ENCODE data around the gene SP7. TPM values are rescaled to one million over a fixed set of nuclear protein-coding genes. Genes with fewer than 3 reads are reported as not detected.

Gene SP7
- total and polyA plus RNA-seq, 9 of the 15 experiments (the other 6 are each of a cell fraction or from before 2014, with no cell fraction given): 0.04 TPM; not detected in 8

DNA sequence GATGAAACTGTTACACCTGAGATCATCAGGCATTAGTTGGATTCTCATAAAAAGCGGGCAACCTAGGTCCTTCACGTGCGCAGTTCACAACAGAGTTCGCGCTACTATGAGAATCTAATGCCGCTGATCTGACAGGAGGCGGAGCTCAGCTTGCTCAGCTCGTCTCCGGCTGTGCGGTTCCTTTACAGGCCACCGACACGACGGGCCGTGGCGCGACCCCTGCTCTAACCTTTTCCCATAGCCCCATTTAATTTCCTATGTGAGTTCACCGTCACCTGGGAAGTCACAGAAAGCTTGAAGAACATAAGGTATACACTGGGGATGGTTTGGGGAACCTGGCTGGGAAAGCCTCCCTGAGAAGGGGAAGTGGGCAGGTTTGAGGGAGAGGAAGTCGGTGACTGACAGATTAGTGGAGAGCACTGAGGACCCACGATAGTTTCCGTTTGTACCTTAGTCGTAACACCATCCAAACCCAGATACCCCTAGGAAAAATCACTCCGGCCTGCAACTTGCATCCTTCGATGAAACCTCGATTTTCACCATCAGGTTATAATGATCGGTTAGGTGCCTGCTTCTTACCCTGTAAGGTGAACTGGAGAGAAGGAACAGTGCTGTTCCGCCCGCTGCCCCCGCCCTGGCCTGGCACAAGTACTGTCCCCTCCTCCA lies 11.9 kb downstream of the SP7 start (continued):
- TF ChIP-seq TAF15 (IDR thresholded peaks at IDR 0.05; ENCODE audit: low read depth, low read length) (no peak), ILF3 (IDR thresholded peaks at IDR 0.05; ENCODE audit: borderline replicate concordance) (no peak), MEIS2 (IDR thresholded peaks at IDR 0.05; ENCODE audit: partially characterized antibody) (peak; percentile 65), YY1 (IDR thresholded peaks at IDR 0.05; ENCODE audit: borderline replicate concordance in 1 of 3, control insufficient read depth in 1 of 3, extremely low read depth in 1 of 3, insufficient read depth in 3 of 3, insufficient read length in 1 of 3, insufficient replicate concordance in 2 of 3, low read depth in 1 of 3, low read length in 2 of 3) (peak in 1 of 3 experiments; percentile 16), ZNF699 (CRISPR knock-in tag; IDR thresholded peaks at IDR 0.05; ENCODE audit: insufficient replicate concordance) (no peak), JUNB (CRISPR knock-in tag; conservative IDR thresholded peaks at IDR 0.05) (no peak), SRSF1 (IDR thresholded peaks at IDR 0.05; ENCODE audit: low read depth, low read length) (no peak), SETDB1 (IDR thresholded peaks at IDR 0.05; ENCODE audit: low read length) (no peak), BRF1 (IDR thresholded peaks at IDR 0.05; ENCODE audit: borderline replicate concordance, extremely low read depth, insufficient read length) (no peak), KDM5B (IDR thresholded peaks at IDR 0.05; ENCODE audit: insufficient replicate concordance, low read depth, low read length) (peak; percentile 68), NFRKB (IDR thresholded peaks at IDR 0.05; ENCODE audit: low read depth) (0 out of 2 replicates have a peak, but pooled peaks have one; percentile 37)
- TF ChIP-seq, protein P1, sequence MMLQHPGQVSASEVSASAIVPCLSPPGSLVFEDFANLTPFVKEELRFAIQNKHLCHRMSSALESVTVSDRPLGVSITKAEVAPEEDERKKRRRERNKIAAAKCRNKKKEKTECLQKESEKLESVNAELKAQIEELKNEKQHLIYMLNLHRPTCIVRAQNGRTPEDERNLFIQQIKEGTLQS (IDR thresholded peaks at IDR 0.05): no peak
- TF ChIP-seq, protein P1 (CRISPR knock-in tag; conservative IDR thresholded peaks at IDR 0.05): peak; percentile 52; the same call in 1 of the 2 replicates
- TF ChIP-seq, protein P2, sequence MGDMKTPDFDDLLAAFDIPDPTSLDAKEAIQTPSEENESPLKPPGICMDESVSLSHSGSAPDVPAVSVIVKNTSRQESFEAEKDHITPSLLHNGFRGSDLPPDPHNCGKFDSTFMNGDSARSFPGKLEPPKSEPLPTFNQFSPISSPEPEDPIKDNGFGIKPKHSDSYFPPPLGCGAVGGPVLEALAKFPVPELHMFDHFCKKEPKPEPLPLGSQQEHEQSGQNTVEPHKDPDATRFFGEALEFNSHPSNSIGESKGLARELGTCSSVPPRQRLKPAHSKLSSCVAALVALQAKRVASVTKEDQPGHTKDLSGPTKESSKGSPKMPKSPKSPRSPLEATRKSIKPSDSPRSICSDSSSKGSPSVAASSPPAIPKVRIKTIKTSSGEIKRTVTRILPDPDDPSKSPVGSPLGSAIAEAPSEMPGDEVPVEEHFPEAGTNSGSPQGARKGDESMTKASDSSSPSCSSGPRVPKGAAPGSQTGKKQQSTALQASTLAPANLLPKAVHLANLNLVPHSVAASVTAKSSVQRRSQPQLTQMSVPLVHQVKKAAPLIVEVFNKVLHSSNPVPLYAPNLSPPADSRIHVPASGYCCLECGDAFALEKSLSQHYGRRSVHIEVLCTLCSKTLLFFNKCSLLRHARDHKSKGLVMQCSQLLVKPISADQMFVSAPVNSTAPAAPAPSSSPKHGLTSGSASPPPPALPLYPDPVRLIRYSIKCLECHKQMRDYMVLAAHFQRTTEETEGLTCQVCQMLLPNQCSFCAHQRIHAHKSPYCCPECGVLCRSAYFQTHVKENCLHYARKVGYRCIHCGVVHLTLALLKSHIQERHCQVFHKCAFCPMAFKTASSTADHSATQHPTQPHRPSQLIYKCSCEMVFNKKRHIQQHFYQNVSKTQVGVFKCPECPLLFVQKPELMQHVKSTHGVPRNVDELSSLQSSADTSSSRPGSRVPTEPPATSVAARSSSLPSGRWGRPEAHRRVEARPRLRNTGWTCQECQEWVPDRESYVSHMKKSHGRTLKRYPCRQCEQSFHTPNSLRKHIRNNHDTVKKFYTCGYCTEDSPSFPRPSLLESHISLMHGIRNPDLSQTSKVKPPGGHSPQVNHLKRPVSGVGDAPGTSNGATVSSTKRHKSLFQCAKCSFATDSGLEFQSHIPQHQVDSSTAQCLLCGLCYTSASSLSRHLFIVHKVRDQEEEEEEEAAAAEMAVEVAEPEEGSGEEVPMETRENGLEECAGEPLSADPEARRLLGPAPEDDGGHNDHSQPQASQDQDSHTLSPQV (IDR thresholded peaks at IDR 0.05): peak; percentile 18
- TF ChIP-seq, protein P3, sequence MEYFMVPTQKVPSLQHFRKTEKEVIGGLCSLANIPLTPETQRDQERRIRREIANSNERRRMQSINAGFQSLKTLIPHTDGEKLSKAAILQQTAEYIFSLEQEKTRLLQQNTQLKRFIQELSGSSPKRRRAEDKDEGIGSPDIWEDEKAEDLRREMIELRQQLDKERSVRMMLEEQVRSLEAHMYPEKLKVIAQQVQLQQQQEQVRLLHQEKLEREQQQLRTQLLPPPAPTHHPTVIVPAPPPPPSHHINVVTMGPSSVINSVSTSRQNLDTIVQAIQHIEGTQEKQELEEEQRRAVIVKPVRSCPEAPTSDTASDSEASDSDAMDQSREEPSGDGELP (CRISPR knock-in tag; IDR thresholded peaks at IDR 0.05; ENCODE audit: borderline replicate concordance): 0 out of 2 replicates have a peak, but pooled peaks have one; percentile 26
- TF ChIP-seq, protein P4, sequence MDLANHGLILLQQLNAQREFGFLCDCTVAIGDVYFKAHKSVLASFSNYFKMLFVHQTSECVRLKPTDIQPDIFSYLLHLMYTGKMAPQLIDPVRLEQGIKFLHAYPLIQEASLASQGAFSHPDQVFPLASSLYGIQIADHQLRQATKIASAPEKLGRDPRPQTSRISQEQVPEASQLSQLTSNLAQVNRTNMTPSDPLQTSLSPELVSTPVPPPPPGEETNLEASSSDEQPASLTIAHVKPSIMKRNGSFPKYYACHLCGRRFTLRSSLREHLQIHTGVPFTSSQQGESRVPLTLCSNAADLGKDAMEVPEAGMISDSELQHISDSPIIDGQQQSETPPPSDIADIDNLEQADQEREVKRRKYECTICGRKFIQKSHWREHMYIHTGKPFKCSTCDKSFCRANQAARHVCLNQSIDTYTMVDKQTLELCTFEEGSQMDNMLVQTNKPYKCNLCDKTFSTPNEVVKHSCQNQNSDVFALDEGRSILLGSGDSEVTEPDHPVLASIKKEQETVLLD (IDR thresholded peaks at IDR 0.05): no peak
- TF ChIP-seq, protein P5, sequence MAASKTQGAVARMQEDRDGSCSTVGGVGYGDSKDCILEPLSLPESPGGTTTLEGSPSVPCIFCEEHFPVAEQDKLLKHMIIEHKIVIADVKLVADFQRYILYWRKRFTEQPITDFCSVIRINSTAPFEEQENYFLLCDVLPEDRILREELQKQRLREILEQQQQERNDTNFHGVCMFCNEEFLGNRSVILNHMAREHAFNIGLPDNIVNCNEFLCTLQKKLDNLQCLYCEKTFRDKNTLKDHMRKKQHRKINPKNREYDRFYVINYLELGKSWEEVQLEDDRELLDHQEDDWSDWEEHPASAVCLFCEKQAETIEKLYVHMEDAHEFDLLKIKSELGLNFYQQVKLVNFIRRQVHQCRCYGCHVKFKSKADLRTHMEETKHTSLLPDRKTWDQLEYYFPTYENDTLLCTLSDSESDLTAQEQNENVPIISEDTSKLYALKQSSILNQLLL (CRISPR knock-in tag; IDR thresholded peaks at IDR 0.05; ENCODE audit: borderline replicate concordance): no peak

All from K562 (cell line).